CD4-positive, alpha-beta T cell treated with Interferon alpha-2 for 1 hour (primary cell): ENCODE data around the gene PTPN5.
A peak's percentile ranks its signal among the peaks of the same experiment; 100 is the strongest.
"Not testable (repeated sequence)": the region's sequence is repeated elsewhere in the genome, so short reads cannot be mapped to it uniquely, and the experiment has no call there.

ENCODE experiments used
- DNase-seq, 2 donors: peaks; one replicate each; pipeline ENCODE4 v3.0.0-alpha.2; 2020 to 2022

Gene PTPN5

GRCh38 chr11:18791207-18791968, at the start of gene PTPN5:
TSS of gene PTPN5 (minus strand) at chr11:18791798. CDS start at chr11:18771958, 19,840 bp downstream.
- DNase-seq, result no peak

GRCh38 chr11:18836417-18836816, 44.8 kb upstream of the PTPN5 start:
- DNase-seq, result no peak

GRCh38 chr11:18834754-18835466, 43.3 kb upstream of the PTPN5 start:
- DNase-seq, result no peak

GRCh38 chr11:18820160-18820559, 28.6 kb upstream of the PTPN5 start:
- not testable (repeated sequence) for DNase-seq

- DNase-seq, result no peak
Observed at GRCh38 chr11:18804199-18804999, 12.8 kb upstream of the PTPN5 start.

- DNase-seq, result peak; percentile 9 to 54
Observed at GRCh38 chr11:18802381-18803257, 11.0 kb upstream of the PTPN5 start.

- no peak for DNase-seq
Observed at GRCh38 chr11:18798799-18799469, 7.3 kb upstream of the PTPN5 start.

GRCh38 chr11:18794956-18795355, 3.4 kb upstream of the PTPN5 start:
- DNase-seq, result no peak

- DNase-seq, result no peak
Observed at GRCh38 chr11:18792827-18793226, 1.2 kb upstream of the PTPN5 start.

GRCh38 chr11:18791969-18792628, 501 bp upstream of the PTPN5 start:
- DNase-seq, result no peak

GRCh38 chr11:18790883-18791206, 753 bp downstream of the PTPN5 start:
- DNase-seq, result no peak

GRCh38 chr11:18789942-18790341, 1.7 kb downstream of the PTPN5 start:
- no peak for DNase-seq

GRCh38 chr11:18785411-18785810, 6.2 kb downstream of the PTPN5 start:
- no peak for DNase-seq

GRCh38 chr11:18780896-18781295, 10.7 kb downstream of the PTPN5 start:
- no peak for DNase-seq

GRCh38 chr11:18780329-18780728, 11.3 kb downstream of the PTPN5 start:
- DNase-seq, result no peak

GRCh38 chr11:18778468-18778867, 13.1 kb downstream of the PTPN5 start:
- no peak for DNase-seq

- no peak for DNase-seq
Observed at GRCh38 chr11:18776324-18776723, 15.3 kb downstream of the PTPN5 start.

GRCh38 chr11:18775492-18776292, 15.9 kb downstream of the PTPN5 start:
- peak; percentile 18 to 43 for DNase-seq

- DNase-seq, result no peak
Observed at GRCh38 chr11:18774801-18775200, 16.8 kb downstream of the PTPN5 start.

GRCh38 chr11:18773681-18774080, 17.9 kb downstream of the PTPN5 start:
- DNase-seq, result no peak

- no peak for DNase-seq
Observed at GRCh38 chr11:18773104-18773503, 18.5 kb downstream of the PTPN5 start.
